HG03066 (cell line): Measurements from ENCODE around the gene IFT52.

Source experiments
- ATAC-seq: cut with Tn5 transposase; IDR thresholded peaks from one replicate; pipeline ENCODE4 v1.9.1; 2021; ENCODE audit warnings: low read depth; ENCODE audit not compliant: unreplicated experiment

IFT52 gene

GRCh38 chr20:43681991-43682410 lies 91.3 kb downstream of the IFT52 start:
- peak; percentile 95 for ATAC-seq

- ATAC-seq: no peak
Measured at GRCh38 chr20:43682446-43682845, 91.7 kb downstream of the IFT52 start.

- no peak for ATAC-seq
Measured at GRCh38 chr20:43686820-43687219, 96.1 kb downstream of the IFT52 start.

- no peak for ATAC-seq
Measured at GRCh38 chr20:43689165-43689564, 98.4 kb downstream of the IFT52 start.

GRCh38 chr20:43690943-43691598 lies 100.3 kb downstream of the IFT52 start:
- ATAC-seq: no peak

GRCh38 chr20:43691928-43692524 lies 101.3 kb downstream of the IFT52 start:
- no peak for ATAC-seq

- ATAC-seq: no peak
Measured at GRCh38 chr20:43694763-43695162, 104.0 kb downstream of the IFT52 start.

GRCh38 chr20:43695571-43695970 lies 104.8 kb downstream of the IFT52 start:
- ATAC-seq: no peak
